KMS-11 (cell line): ENCODE results near the gene CAPN12.
"Not testable (repeated sequence)": the region's sequence is repeated elsewhere in the genome, so short reads cannot be mapped to it uniquely, and the experiment has no call there.

Experiments
- H2AFZ ChIP-seq: fragments of 200-600 bp; sonication (generic); 2 replicates; pipeline ENCODE4 v1.6.1; 2016; ENCODE audit warnings: antibody characterized with exemption, mixed run types, low read depth
- H3K27ac ChIP-seq: fragments of 200-600 bp; sonication (generic); 2 replicates; pipeline ENCODE4 v1.6.1; 2016; ENCODE audit warnings: mild to moderate bottlenecking, mixed run types
- H3K27me3 ChIP-seq: fragments of 200-600 bp; sonication (generic); 2 replicates; pipeline ENCODE4 v1.6.1; 2017; ENCODE audit warnings: mild to moderate bottlenecking, low read depth, mixed run types, moderate library complexity; ENCODE audit not compliant: insufficient read depth
- H3K36me3 ChIP-seq: fragments of 200-600 bp; sonication (generic); 2 replicates; pipeline ENCODE4 v1.6.1; 2017; ENCODE audit warnings: mild to moderate bottlenecking, mixed run types; ENCODE audit not compliant: insufficient read depth
- H3K4me1 ChIP-seq: fragments of 200-600 bp; sonication (generic); 2 replicates; pipeline ENCODE4 v1.6.1; 2016; ENCODE audit warnings: mild to moderate bottlenecking, low read depth, mixed run types; ENCODE audit not compliant: poor library complexity, severe bottlenecking
- H3K4me2 ChIP-seq: fragments of 200-600 bp; sonication (generic); 2 replicates; pipeline ENCODE4 v1.7.0; 2016; ENCODE audit warnings: mild to moderate bottlenecking, mixed run types
- H3K4me3 ChIP-seq: fragments of 200-600 bp; sonication (generic); IDR thresholded peaks from 2 replicates; pipeline ENCODE4 v1.6.1; 2017; ENCODE audit warnings: low read depth, low read length, mixed read lengths; ENCODE audit not compliant: insufficient read depth
- H3K79me2 ChIP-seq: fragments of 200-600 bp; sonication (generic); 2 replicates; pipeline ENCODE4 v1.6.1; 2016; ENCODE audit warnings: low read depth, mixed run types; ENCODE audit not compliant: insufficient read depth
- H3K9ac ChIP-seq: fragments of 200-600 bp; sonication (generic); 2 replicates; pipeline ENCODE4 v1.6.1; 2016; ENCODE audit warnings: mild to moderate bottlenecking, mixed run types
- H4K20me1 ChIP-seq: fragments of 200-600 bp; sonication (generic); 2 replicates; pipeline ENCODE4 v1.6.1; 2016; ENCODE audit warnings: mild to moderate bottlenecking, mixed run types; ENCODE audit not compliant: insufficient read depth
- CTCF ChIP-seq: fragments of 200-600 bp; sonication (generic); conservative IDR thresholded peaks from 2 replicates; pipeline ENCODE4 v1.6.1; 2017; ENCODE audit warnings: low read depth, mild to moderate bottlenecking, antibody characterized with exemption, low read length, moderate library complexity, mixed read lengths

The CAPN12 gene

GRCh38 chr19:38759590-38760003 lies 15.3 kb upstream of the CAPN12 start:
- no peak overlapping the region for H3K4me3 ChIP-seq
- no peaks in the 10 kb centered on the region for H4K20me1 ChIP-seq
- TF ChIP-seq CTCF = no peak
- H3K79me2 ChIP-seq = no peaks in the 10 kb centered on the region
- H2AFZ ChIP-seq = no peak overlapping the region
- no peaks in the 10 kb centered on the region for H3K36me3 ChIP-seq
- no peak overlapping the region for H3K9ac ChIP-seq
- no peak overlapping the region for H3K4me2 ChIP-seq
- no peaks in the 10 kb centered on the region for H3K27me3 ChIP-seq
- no peaks in the 10 kb centered on the region for H3K4me1 ChIP-seq
- H3K27ac ChIP-seq = no peak overlapping the region

GRCh38 chr19:38754196-38754595 lies 9.9 kb upstream of the CAPN12 start:
- H3K4me2 ChIP-seq, H2AFZ ChIP-seq, H3K79me2 ChIP-seq: not testable (repeated sequence)

GRCh38 chr19:38753783-38754182 lies 9.5 kb upstream of the CAPN12 start:
- H4K20me1 ChIP-seq, H3K36me3 ChIP-seq, H3K9ac ChIP-seq, H3K4me2 ChIP-seq, H3K4me3 ChIP-seq, H3K4me1 ChIP-seq, H3K79me2 ChIP-seq, H3K27me3 ChIP-seq, H2AFZ ChIP-seq, H3K27ac ChIP-seq: not testable (repeated sequence)

More at GRCh38 chr19:38754196-38754595, 9.9 kb upstream of the CAPN12 start:
- H3K27ac ChIP-seq, H3K9ac ChIP-seq, H3K27me3 ChIP-seq, H3K36me3 ChIP-seq, H3K4me3 ChIP-seq, H4K20me1 ChIP-seq, H3K4me1 ChIP-seq: not testable (repeated sequence)

- H3K79me2 ChIP-seq = no peaks in the 10 kb centered on the region
- H3K9ac ChIP-seq = no peak overlapping the region
- no peak overlapping the region for H3K4me2 ChIP-seq
- H3K27ac ChIP-seq = no peak overlapping the region
- H2AFZ ChIP-seq = no peak overlapping the region
- no peak for TF ChIP-seq CTCF
- H3K4me3 ChIP-seq = no peak overlapping the region
- no peaks in the 10 kb centered on the region for H3K36me3 ChIP-seq
- H3K4me1 ChIP-seq = no peaks in the 10 kb centered on the region
- no peaks in the 10 kb centered on the region for H3K27me3 ChIP-seq
- no peaks in the 10 kb centered on the region for H4K20me1 ChIP-seq
Measured at GRCh38 chr19:38745316-38745715, 1.0 kb upstream of the CAPN12 start.

- no peaks in the 10 kb centered on the region for H3K27me3 ChIP-seq
- H3K4me2 ChIP-seq = no peak overlapping the region
- no peaks in the 10 kb centered on the region for H4K20me1 ChIP-seq
- no peak for TF ChIP-seq CTCF
- H3K4me3 ChIP-seq = no peak overlapping the region
- no peaks in the 10 kb centered on the region for H3K36me3 ChIP-seq
- H3K79me2 ChIP-seq = no peaks in the 10 kb centered on the region
- no peak overlapping the region for H2AFZ ChIP-seq
- H3K9ac ChIP-seq = no peak overlapping the region
- H3K4me1 ChIP-seq = no peaks in the 10 kb centered on the region
- H3K27ac ChIP-seq = no peak overlapping the region
Measured at GRCh38 chr19:38744874-38745273, 600 bp upstream of the CAPN12 start.
